Hematopoietic multipotent progenitor cell (in vitro differentiated cells): ENCODE measurements around the gene RPE65. TPM values are rescaled to one million over a fixed set of nuclear protein-coding genes. Genes with fewer than 3 reads are reported as not detected.

ENCODE experiments used
- small RNA-seq: library from RNA; depleted of rRNA; stranded (forward); fragments of <200 nt; gene quantifications from one replicate; pipeline ENCODE3, GENCODE V24; 2012
- total RNA-seq: library from RNA; depleted of rRNA; stranded (reverse); fragments of >200 nt; gene quantifications from one replicate; pipeline ENCODE4 v1.2.3, GENCODE V29; 2012

The RPE65 gene
- total RNA-seq, 1 donor = not detected

Small RNA genes within 50 kb of the gene (small RNA-seq; reads per million reads assigned to genes)
- gene AL139413.1 = not detected

Other genes with a start within 250 kb of the RPE65 start
- gene WLS, start 217.4 kb downstream of the RPE65 start, total RNA-seq = under 0.01 TPM
- 0.54 TPM for gene DEPDC1, start 47.1 kb upstream of the RPE65 start, total RNA-seq